Measurements from ENCODE around the gene GTF2B.
"Not testable (repeated sequence)": the region's sequence is repeated elsewhere in the genome, so short reads cannot be mapped to it uniquely, and the experiment has no call there.

Gene GTF2B

DNA sequence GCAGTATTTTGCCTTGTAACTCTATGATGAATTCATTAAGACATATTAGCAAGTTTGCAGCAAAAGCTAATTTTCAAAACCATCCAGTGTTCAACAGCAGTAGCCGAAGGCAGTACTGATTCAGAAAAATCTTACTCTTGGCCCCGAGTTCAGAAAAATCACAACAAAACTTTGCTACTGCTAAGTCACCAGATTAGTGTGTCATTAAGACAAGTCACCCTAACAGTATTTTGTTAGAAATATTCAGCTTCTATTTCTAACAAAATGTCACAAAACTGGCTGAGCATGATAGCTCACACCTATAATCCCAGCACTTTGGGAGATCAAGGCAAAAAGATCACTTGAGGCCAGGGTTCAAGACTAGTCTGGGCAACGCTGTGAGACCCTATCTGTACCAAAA is 8.2 kb downstream of the GTF2B start:
- DNase-seq, result no peak

DNA sequence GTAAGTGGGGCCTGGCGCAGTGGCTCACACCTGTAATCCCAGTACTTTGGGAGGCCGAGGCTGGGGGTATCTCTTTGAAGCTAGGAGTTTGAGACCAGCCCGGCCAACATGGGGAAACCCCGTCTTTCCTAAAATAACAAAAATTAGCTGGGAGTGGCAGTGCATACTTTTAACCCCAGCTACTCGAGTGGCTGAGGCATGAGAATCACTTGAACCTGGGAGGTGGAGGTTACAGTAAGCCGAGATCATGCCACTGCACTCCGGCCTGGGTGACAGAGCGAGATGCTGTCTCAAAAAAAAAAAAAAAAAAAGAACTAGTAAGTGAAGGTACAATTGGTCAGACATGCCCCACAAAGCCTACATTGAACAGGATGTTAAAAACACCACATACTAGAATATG is 10.7 kb downstream of the GTF2B start:
- DNase-seq, result not testable (repeated sequence)

- DNase-seq, result no peak
Observed at GRCh38 chr1:88878731-88879130, 12.6 kb downstream of the GTF2B start.

DNA sequence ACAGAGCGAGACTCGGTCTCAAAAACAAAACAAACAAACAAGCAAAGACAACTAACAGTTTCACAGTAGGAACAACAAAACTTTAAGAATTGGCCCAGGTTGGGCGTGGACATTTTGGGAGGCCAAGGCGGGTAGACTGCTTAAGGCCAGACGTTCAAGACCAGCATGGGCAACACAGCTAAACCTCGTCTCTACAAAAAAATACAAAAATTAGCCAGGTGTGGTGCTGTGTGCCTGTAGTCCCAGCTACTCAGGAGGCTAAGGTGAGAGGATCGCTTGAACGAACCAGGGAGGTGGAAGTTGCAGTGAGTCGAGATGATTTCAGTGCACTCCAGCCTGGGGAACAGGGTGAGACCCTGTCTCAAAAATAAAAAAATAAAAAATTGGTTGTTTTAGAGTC is 13.5 kb downstream of the GTF2B start:
- DNase-seq, result no peak

GRCh38 chr1:88877382-88877825 is 14.0 kb downstream of the GTF2B start:
- DNase-seq, result no peak

GRCh38 chr1:88876573-88877365 is 14.6 kb downstream of the GTF2B start:
- no peak for DNase-seq

DNA sequence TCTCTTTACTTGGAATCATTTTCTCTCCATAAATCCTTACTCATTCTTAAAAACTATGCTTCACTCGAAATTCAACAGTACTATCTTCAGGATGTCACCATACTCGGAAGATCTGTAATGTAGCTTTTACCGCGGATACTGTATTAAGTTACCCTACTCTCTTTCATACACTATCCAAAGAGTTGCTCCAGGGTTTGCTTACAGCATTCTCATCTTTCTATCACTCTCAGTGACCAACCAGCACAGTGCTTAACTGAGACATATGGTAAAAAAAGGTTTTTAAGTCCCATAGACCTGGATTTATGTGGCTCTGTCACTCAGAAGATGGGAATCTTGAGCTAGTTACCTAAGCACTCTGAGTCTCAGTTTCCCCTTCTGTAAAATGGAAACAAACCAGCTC is 15.8 kb downstream of the GTF2B start:
- no peak for DNase-seq

- DNase-seq, result no peak
Observed at GRCh38 chr1:88873737-88874349, 17.5 kb downstream of the GTF2B start.

DNA sequence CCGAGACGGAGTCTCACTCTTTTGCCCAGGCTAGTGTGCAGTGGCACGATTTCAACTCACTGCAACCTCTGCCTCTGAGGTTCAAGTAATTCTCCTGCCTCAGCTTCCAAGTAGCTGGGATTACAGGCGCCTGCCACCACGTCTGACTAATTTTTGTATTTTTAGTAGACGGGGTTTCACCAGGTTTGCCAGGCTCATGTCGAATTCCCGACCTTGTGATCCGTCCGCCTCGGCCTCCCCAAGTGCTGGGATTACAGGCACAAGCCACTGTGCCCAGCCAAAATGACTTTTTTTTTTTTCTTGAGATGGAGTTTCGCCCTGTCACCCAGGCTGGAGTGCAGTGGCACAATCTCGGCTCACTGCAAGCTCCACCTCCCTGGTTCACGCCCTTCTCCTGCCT is 21.7 kb downstream of the GTF2B start:
- DNase-seq, result not testable (repeated sequence)

DNA sequence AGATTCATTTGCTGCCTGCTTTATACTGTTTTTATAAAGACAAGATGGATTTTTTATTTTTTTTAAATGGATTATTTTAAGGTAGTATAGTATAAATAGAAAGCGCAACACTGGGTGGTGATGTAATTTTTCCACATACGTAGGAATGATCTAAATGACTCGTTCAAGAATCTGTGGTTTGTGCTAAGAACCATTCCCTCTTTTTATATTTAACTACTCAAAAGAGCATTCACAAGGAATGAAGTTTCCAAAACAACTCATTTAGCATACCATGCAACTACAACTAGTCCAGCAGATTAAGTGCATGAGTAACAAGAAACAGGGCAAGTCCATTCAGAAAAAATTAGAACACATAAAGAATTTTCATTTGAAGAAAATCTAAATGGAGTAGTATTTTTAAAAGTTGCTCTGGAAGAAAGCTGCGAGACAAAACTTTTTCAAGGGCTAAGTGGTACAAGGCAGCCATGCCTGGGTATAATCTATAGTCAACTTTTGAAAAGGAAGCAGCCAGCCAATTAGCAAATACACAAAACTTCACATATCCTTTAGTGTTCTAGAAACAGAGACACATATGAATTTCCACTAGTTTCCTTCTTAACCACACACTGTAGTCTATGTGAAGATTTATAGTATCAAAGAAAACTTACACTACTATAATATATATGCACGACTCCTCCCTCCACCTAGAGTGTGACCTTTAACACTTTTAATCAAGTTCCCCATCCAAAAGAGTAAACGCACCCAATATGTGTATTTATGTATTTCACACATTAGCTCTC is 23.4 kb downstream of the GTF2B start:
- DNase-seq, result no peak

- no peak for DNase-seq
Observed at GRCh38 chr1:88851303-88852063, 39.9 kb downstream of the GTF2B start.

DNA sequence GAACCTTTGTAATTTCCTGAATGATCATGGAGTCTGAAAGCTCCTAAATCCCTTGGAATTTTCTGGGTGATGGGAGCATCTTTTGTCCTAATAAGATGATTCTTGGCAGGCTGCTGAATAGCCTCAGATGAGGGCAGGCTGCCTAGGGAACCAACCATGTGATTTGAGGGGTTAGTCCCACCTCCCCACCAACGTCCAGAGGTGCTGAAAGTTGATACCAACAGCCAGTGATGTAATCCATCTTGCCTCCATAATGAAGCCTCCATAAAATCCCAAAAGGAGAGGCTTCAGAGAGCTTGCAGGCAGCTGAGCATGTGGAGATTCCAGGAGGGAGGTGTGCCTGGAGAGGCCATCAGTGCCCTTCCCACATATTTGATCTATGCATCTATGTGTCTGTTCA is 43.7 kb downstream of the GTF2B start:
- no peak for DNase-seq

DNA sequence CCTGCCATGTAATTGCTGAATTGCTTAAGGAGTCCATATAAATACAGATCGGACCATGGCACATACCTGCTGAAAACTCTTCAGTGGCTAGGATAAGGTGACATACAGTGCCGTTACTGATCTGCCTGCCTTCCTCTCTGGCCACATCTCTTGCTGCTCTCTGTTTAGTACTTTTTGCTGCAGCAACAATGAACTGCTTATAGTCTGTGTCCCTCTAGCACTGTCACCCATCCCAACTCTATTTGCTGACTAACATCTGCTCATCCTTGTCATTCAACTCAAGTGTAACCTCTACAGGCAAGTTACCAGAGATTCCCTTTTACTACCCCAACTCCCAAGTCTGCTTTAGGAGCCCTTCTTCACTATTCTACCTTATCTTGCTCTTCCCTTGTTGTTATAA is 65.6 kb downstream of the GTF2B start:
- no peak for DNase-seq

DNA sequence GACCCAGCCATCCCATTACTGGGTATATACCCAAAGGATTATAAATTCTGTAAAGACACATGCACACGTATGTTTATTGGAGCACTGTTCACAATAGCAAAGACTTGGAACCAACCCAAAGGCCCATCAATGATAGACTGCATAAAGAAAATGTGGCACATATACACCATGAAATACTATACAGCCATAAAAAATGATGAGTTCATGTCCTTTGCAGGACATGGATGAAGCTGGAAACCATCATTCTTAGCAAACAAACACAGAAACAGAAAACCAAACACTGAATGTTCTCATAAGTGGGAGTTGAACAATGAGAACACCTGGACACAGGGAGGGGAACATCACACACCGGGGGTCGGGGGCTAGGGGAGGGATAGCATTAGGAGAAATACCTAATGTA is 71.7 kb downstream of the GTF2B start:
- not testable (repeated sequence) for DNase-seq

DNA sequence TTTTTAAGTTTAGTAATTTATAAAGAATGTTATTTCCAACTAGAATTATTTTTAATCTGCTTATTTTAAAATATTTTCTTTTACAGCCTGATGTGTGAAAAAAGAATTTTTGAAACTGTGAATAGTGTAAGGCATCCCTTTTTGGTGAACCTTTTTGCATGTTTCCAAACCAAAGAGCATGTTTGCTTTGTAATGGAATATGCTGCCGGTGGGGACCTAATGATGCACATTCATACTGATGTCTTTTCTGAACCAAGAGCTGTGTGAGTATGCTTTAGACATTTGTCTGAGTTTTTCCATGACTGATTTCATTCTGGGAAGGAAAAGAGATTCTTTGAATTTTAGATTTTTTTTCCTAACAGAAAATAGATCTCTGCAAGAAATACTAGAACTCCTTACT is 77.9 kb downstream of the GTF2B start:
- no peak for DNase-seq

DNA sequence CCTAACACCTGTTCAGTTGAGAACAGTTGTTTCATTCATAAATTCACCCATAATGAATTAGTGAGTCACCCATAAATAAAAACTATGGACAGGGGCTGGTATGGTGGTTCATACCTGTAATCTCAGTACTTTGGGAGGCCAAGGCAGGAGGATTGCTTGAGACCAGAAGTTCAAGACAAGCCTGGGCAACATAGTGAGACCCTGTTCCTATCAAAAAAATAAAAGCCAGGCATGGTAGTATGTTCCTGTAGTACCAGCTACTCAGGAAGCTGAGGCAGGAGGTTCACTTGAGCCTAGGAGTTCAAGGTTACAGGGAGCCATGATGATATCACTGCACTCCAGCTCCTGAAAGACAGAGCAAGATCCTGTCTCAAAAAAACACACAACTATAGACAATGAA is 79.0 kb downstream of the GTF2B start:
- DNase-seq, result no peak

DNA sequence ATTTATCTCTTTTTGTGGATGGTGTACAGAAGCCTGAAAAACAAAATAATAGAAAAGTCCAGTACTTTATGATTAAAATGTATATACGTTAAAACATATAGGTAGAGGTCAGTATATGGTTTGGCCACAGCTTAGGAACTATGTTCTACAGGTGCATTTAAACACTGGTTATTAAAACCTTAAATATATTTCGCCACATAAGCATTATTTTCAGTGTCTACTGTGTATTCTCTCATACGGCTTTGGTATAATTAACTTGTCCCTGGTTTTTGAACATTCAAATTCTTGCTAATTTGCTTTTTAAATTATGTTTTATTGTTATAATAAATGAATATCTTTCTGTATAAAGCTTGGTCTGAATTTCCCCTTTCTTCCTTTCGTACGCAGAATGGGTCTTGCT is 87.9 kb downstream of the GTF2B start:
- DNase-seq, result no peak

DNA sequence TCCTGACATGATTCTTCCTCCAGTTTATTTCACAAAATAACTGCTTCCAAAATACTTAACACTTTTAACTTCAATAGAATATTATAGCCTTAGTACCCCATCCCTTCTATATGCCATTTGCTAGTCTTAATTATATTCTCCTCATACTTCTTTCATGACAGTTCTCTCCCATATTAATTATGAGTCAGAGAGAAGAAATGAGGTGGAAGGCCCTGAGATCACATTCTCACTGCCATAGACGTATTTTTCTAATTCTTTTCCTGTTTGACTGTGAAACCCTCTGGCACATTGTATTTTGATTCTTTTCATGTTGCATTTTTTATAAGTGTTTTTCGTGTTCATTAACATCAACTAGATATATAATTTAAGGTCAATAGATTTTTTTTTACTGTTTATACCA is 88.4 kb downstream of the GTF2B start:
- no peak for DNase-seq

Measured in activated naive CD4-positive, alpha-beta T cell (primary cell).